Mesothelial cell of epicardium (in vitro differentiated cells): Measurements from ENCODE around the gene KLF16. TPM values are rescaled to one million over a fixed set of nuclear protein-coding genes. Genes with fewer than 3 reads are reported as not detected.

Experiments used
- DNase-seq, 2 experiments: peaks; one replicate each; pipeline ENCODE4 v3.0.0; 2021; ENCODE audit warnings: low spot score in 2 of 2; ENCODE audit not compliant: unreplicated experiment in 2 of 2
- H3K27ac Mint-ChIP-seq: 2 replicates; pipeline ENCODE4 v1.8.0; 2021; ENCODE audit warnings: mixed read lengths
- H3K27me3 Mint-ChIP-seq: 2 replicates; pipeline ENCODE4 v1.8.0; 2021; ENCODE audit warnings: low read depth, mixed read lengths
- H3K36me3 Mint-ChIP-seq: 2 replicates; pipeline ENCODE4 v1.8.0; 2021; ENCODE audit warnings: mixed read lengths
- H3K4me1 Mint-ChIP-seq: 2 replicates; pipeline ENCODE4 v1.8.0; 2021; ENCODE audit warnings: mixed read lengths
- H3K4me3 Mint-ChIP-seq: 2 replicates; pipeline ENCODE4 v1.8.0; 2021; ENCODE audit warnings: mild to moderate bottlenecking, moderate library complexity, mixed read lengths
- H3K9me3 Mint-ChIP-seq: 2 replicates; pipeline ENCODE4 v1.8.0; 2021; ENCODE audit warnings: mixed read lengths
- total RNA-seq: library from RNA; stranded (reverse); gene quantifications from 3 replicates; pipeline ENCODE4 v1.2.1, GENCODE V29; 2021
- TF ChIP-seq, protein P1 (sequence below): fragments of 200-600 bp; sonication (generic); IDR thresholded peaks from one replicate; pipeline ENCODE4 v1.5.0; 2021; ENCODE audit warnings: antibody characterized with exemption; ENCODE audit not compliant: unreplicated experiment

Gene KLF16
- total RNA-seq, 1 donor from 2014 or later = 23.5 TPM

DNA sequence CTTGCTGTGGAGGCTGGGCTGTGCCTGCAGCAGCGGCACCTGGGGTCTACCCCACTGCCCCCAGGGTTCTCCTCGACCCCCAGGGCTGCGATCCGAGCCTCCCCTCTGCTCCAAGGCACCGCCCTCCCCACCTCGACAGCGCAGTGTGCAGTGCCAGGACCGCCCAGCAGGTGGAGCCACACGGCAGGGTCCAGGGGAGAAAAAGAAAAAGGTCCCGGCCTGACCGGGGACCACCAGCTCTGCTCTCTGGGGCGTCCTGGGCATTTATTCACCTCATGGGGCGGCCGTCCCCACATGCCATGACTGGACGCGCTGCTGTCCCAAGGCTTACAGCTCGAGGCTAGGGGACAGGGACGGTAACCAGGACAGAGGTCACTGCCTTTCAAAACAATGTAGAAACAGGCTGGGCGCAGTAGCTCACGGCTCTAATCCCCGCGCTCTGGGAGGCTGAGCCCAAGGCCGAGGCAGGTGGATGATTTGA is 25.7 kb downstream of the KLF16 start:
- TF ChIP-seq, protein P1, sequence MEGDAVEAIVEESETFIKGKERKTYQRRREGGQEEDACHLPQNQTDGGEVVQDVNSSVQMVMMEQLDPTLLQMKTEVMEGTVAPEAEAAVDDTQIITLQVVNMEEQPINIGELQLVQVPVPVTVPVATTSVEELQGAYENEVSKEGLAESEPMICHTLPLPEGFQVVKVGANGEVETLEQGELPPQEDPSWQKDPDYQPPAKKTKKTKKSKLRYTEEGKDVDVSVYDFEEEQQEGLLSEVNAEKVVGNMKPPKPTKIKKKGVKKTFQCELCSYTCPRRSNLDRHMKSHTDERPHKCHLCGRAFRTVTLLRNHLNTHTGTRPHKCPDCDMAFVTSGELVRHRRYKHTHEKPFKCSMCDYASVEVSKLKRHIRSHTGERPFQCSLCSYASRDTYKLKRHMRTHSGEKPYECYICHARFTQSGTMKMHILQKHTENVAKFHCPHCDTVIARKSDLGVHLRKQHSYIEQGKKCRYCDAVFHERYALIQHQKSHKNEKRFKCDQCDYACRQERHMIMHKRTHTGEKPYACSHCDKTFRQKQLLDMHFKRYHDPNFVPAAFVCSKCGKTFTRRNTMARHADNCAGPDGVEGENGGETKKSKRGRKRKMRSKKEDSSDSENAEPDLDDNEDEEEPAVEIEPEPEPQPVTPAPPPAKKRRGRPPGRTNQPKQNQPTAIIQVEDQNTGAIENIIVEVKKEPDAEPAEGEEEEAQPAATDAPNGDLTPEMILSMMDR = peak; percentile 94
- H3K27me3 Mint-ChIP-seq = no peaks in the 10 kb centered on the region
- DNase-seq = peak in 1 of 2 experiments; percentile 80

DNA sequence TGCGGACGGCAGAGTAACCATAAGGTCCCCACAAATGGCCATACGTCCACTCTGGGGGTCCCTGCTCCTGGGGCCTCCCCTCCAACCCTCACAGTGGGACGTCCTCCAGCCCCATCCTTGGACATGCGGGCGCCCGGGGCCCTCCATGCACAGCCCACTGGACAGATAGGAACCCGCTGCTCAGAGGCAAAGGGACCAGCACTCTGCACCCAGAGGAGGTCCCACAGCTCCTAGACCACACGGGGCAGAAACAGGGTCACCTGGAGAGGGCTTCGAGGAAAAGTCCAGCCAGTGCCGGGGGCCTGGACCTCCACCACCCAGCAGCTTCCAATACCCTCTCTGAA is 26.2 kb downstream of the KLF16 start:
- H3K36me3 Mint-ChIP-seq = no peaks in the 10 kb centered on the region
- no peak overlapping the region for H3K4me3 Mint-ChIP-seq
- no peaks in the 10 kb centered on the region for H3K27me3 Mint-ChIP-seq
- TF ChIP-seq, protein P1 = no peak
- H3K4me1 Mint-ChIP-seq = no peaks in the 10 kb centered on the region
- no peak overlapping the region for H3K27ac Mint-ChIP-seq
- no peaks in the 10 kb centered on the region for H3K9me3 Mint-ChIP-seq
- DNase-seq = no peak

More for the DNA sequence above, 25.7 kb downstream of the KLF16 start:
- no peaks in the 10 kb centered on the region for H3K4me1 Mint-ChIP-seq
- no peaks in the 10 kb centered on the region for H3K36me3 Mint-ChIP-seq
- H3K4me3 Mint-ChIP-seq = no peak overlapping the region
- no peaks in the 10 kb centered on the region for H3K9me3 Mint-ChIP-seq
- H3K27ac Mint-ChIP-seq = no peak overlapping the region

DNA sequence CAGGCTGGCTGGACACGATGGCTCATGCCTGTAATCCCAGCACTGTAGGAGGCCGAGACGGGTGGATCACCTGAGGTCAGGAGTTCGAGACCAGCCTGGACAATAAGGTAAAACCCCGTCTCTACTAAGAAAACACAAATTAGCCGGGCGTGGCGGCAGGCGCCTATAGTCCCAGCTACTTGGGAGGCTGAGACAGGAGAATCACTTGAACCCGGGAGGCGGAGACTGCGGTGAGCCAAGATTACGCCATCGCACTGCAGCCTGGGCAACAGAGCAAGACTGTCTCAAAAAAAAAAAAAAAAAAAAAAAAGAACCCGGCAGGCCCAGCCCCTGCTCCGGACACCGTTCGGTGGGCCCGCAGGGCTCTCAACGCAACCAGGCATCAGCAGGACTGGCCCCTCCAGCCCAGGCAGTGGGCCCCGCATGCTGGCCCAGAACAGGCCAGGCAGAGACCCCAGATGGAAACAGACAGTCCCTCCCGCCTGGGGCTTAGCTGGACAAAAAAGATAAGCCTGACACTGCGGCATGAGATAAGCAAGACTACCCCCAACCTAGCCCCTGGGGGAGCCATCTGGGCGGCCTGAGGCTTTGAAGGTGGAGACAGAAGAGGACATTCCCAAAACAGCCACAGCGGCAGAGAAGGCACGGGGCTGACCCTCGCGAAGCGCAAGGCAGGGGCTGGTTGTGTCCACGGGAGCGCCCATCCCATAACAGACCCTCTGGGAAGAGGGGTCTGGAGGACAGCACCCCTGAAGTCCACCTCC is 26.7 kb downstream of the KLF16 start:
- TF ChIP-seq, protein P1 = no peak
- Mint-ChIP-seq H3K27me3 (no peaks in the 10 kb centered on the region), H3K4me3 (no peak overlapping the region), H3K4me1 (no peaks in the 10 kb centered on the region), H3K27ac (no peak overlapping the region), H3K36me3 (no peaks in the 10 kb centered on the region), H3K9me3 (no peaks in the 10 kb centered on the region)
- no peak for DNase-seq

DNA sequence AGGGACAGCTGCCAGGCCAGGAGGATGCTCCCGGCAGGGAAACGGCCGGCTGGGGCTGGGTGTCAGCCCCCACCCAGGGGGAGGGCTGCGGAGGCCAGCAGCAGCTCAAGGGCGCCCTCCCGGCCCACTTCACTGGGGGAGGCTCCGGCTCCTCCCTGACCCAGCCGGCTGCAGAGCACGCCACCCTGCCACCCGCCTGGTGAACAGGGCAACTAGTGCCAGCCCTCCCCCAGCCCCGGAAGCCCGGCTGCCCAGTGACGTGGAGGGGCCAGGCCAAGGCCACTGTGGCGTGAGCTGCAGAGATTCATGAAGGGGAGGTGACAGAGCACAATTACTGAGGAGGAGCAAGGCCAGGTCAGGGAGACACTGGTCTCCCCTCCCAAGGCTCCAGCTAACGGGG is 29.8 kb downstream of the KLF16 start:
- Mint-ChIP-seq H3K4me1 (no peaks in the 10 kb centered on the region), H3K36me3 (peaks cover 6% of the 10 kb centered on the region), H3K4me3 (no peak overlapping the region), H3K27me3 (no peaks in the 10 kb centered on the region), H3K27ac (no peak overlapping the region), H3K9me3 (no peaks in the 10 kb centered on the region)
- DNase-seq = no peak
- TF ChIP-seq, protein P1 = no peak

DNA sequence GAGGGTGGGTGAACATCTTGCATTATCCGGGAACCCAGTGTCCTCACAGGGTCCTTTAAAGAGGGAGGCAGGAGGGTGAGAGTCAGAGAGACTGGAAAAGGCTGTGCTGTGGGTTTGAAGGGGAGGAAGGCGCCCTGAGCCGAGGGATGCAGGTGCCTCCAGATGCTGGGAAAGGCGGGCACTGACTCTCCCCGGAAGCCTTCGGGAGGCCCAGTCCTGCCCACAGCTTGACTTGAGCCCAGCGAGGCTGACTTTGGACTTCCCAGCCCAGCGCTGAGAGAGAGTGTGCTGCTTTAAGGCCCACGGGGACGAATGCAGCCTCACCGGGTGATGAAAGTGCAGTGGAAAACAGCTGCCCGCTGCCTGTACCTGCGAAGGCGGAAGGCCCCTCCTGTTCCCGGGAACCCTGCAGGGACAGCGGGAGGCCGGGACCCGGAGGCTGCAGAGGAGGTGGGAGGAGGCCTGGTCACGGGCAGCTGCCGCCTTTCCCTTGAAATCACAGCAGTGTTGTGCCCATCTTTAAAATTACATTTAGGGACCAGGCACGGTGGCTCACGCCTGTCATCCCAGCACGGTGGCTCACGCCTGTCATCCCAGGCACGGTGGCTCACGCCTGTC is 31.2 kb downstream of the KLF16 start:
- Mint-ChIP-seq H3K4me1 (no peaks in the 10 kb centered on the region), H3K4me3 (no peak overlapping the region), H3K9me3 (no peaks in the 10 kb centered on the region), H3K36me3 (peaks cover 6% of the 10 kb centered on the region), H3K27me3 (no peaks in the 10 kb centered on the region), H3K27ac (no peak overlapping the region)
- no peak for DNase-seq
- TF ChIP-seq, protein P1 = no peak
